GM18873 (cell line): Measurements from ENCODE around the gene ATG5.
"Not testable (repeated sequence)": the region's sequence is repeated elsewhere in the genome, so short reads cannot be mapped to it uniquely, and the experiment has no call there.

ENCODE experiments used
- ATAC-seq: cut with Tn5 transposase; IDR thresholded peaks from one replicate; pipeline ENCODE4 v1.9.1; 2021; ENCODE audit warnings: mild to moderate bottlenecking, moderate library complexity, moderate number of reproducible peaks; ENCODE audit not compliant: unreplicated experiment, low FRiP score

Gene ATG5

GRCh38 chr6:106315765-106316374 lies 9.7 kb downstream of the ATG5 start:
- no peak for ATAC-seq

- ATAC-seq = no peak
Observed at GRCh38 chr6:106309766-106310373, 15.7 kb downstream of the ATG5 start.

GRCh38 chr6:106308985-106309384 lies 16.6 kb downstream of the ATG5 start:
- no peak for ATAC-seq

GRCh38 chr6:106305740-106306139 lies 19.8 kb downstream of the ATG5 start:
- ATAC-seq = no peak

GRCh38 chr6:106300944-106301343 lies 24.6 kb downstream of the ATG5 start:
- no peak for ATAC-seq

DNA sequence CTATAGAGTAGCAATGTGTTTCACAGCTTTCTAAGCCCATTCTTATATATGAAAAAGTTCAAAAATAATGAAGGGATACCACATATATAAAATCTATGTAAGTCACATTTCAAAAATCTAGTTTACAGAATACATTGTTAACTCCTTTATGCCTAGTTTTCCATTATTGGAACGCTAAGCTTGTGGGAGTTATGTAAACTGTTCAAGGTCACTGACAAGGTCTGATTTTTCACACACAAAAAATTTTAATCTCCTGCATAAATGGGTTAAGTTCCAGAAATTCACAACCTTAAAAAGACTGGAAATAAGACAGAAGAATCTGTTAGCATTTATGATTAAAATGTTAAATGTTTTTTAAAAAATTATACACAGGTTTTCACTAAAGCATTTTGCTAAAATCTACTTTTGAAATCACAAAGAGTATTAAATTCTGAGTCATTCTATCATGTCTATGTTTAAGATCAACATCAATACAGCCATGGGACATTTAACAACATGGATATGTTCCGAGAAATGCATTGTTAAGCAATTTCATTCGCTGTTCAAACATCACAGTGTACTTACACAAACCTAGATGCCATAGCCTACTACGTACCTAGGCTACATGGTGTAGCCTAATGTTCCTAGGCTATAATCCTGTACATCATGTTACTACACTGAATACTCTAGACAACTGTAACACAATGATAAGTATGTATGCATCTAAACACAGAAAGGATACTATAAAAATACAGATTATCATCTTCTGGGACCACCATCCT lies 25.4 kb downstream of the ATG5 start:
- no peak for ATAC-seq

- no peak for ATAC-seq
Observed at GRCh38 chr6:106293116-106293515, 32.4 kb downstream of the ATG5 start.

GRCh38 chr6:106290954-106291353 lies 34.6 kb downstream of the ATG5 start:
- no peak for ATAC-seq

GRCh38 chr6:106290032-106290431 lies 35.5 kb downstream of the ATG5 start:
- no peak for ATAC-seq

DNA sequence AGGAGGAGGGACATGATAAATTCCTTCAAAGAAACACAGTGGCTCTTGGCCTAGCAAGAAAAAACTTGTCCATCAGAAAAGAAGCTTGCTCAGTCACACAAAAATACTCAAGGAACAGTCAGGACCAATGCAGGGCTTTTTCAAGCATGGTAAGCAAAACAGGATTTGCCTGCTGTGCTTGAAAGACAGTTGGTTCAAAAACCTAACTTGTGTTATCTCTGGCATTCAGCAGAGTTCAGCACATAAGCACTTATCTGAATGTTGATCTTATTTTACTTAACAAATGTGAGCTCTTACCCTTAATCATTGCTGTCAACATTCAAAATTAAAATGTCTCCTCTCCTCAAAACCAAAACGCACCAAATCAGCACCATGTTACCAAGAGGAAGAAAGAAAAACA lies 38.3 kb downstream of the ATG5 start:
- ATAC-seq = no peak

DNA sequence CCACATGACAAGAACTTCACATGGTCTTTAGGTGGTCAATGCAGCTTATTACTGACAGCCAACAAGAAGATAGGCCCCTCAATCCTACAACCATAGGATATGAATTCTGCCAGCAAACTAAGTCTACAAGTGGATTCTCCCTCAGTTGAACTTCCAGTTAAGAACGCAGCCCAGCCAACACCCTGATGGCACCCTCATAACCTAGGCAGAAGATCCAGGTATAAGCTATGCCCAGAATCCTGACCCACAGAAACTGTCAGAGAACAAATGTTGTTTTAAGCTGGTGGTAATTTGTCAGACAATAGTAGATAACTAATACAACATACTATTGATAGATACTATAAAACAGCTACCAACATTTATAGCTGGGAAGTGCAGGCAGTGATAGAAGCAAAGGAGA lies 38.8 kb downstream of the ATG5 start:
- no peak for ATAC-seq

DNA sequence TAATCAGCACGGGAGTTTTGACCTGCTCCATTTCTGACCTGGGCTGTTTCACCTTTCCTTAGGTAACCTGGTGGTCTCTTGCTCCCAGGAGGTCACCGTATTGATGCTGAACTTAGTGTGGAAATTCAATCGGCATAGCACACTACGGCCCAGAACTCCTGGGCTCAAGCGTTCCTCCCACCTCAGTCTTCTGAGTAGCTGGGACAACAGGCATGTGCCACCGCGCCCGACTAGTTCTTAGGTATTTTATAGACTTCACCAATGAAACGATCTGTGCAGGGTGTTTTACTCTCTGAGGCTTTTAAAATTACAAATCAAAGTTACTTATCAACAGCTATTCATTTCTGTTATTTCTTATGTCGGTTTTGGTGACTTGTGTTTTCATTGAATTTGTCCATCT lies 42.1 kb downstream of the ATG5 start:
- no peak for ATAC-seq

DNA sequence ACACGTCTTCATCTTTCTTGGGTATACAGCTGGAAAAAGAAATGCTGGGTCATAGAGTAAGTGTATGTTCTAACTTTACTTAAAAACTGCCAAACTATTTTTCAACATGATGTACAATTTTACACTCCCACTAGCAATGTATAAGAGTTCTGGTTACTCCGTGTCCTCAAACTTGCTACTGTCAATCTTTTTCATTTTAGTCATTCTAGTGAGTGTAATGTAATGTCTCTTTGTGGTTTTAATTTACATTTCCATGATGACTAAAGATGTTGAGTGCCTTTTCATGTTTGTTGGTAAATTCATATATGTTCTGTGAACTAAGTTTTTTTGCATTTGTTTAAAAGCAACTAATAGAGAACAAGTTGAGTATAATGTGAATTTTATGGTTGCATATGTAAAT lies 43.9 kb downstream of the ATG5 start:
- no peak for ATAC-seq

DNA sequence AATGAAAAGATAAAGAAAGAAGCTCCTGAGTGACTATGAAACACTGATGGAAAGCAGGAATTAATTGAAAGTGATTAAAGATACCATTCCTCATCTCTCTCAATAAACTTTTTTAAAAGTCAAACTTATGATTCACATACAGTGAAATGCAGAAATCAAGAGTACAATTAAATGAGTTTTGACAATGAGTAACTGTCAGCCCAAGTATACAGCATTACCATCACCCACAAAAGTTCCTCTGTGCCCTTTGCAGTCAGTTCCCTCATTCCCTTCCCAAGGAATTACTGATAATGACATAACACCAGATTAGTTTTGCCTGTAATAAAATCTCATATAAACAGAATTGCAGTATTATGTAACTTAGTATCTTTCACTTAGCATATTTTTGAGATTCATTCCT lies 44.5 kb downstream of the ATG5 start:
- ATAC-seq = no peak

DNA sequence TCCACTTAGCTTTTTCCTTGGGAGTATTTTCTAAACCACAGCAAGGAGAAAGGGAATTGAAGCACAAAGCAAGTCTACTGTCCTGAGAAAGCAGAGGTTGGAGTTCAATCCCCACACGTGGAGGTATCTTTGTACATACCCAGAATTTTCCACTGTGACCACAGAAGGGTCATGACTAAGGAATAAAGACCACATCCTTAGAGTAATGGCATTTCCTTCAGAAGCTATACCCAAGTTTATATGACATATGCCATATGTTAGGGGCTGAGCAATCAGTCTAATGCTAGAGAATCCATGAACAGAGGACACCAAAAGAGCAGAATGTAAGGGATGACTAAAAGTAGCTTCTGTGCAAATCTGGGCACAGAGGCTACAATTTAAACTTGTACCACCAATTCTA lies 46.4 kb downstream of the ATG5 start:
- ATAC-seq = no peak

- ATAC-seq = no peak
Observed at GRCh38 chr6:106275692-106276091, 49.9 kb downstream of the ATG5 start.

DNA sequence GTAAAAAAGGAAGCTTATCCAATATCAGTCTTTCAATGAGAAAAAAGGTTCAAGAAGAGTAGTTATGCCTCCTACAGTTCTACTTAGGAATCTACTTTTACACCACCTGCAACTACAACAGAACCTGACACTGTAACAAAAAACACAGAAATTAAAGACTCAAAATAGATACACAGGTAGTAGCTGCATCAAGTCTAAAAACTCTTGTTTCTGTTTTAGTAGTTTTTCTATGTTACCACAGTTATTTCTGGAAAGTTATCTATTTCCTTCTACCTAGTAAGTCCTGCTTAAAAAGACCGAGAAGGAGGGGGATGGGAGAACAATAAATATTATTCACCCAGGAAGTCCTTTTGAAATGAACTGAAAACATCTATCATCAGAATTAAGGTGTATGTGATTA lies 52.5 kb downstream of the ATG5 start:
- ATAC-seq = peak; percentile 65

GRCh38 chr6:106272287-106272686 lies 53.3 kb downstream of the ATG5 start:
- ATAC-seq = no peak

GRCh38 chr6:106270414-106270813 lies 55.1 kb downstream of the ATG5 start:
- no peak for ATAC-seq

DNA sequence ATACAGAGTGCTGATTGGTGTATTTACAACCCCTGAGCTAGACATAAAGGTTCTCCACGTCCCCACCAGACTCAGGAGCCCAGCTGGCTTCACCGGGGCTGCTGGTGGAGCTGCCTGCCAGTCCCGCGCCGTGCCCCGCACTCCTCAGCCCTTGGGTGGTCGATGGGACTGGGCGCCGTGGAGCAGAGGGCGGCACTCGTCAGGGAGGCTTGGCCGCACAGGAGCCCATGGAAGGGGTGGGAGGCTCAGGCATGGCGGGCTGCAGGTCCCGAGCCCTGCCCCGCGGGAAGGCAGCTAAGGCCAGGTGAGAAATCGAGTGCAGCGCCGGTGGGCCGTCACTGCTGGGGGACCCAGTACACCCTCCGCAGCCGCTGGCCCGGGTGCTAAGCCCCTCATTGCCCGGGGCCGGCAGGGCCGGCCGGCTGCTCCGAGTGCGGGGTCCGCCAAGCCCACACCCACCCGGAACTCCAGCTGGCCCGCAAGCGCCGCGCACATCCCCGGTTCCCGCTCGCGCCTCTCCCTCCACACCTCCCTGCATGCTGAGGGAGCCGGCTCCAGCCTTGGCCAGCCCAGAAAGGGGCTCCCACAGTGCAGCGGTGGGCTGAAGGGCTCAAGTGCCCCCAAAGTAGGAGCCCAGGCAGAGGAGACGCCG lies 56.2 kb downstream of the ATG5 start:
- not testable (repeated sequence) for ATAC-seq

- not testable (repeated sequence) for ATAC-seq
Observed at GRCh38 chr6:106268500-106268899, 57.1 kb downstream of the ATG5 start.
